ENCODE data around the gene PDE1C.
A peak's percentile ranks its signal among the peaks of the same experiment; 100 is the strongest.

PDE1C gene

GRCh38 chr7:32075612-32076011, 5.4 kb upstream of the PDE1C start:
- H3K4me3 ChIP-seq (ENCODE audit: low read depth, low read length), result no peak overlapping the region
- TF ChIP-seq, protein P1, sequence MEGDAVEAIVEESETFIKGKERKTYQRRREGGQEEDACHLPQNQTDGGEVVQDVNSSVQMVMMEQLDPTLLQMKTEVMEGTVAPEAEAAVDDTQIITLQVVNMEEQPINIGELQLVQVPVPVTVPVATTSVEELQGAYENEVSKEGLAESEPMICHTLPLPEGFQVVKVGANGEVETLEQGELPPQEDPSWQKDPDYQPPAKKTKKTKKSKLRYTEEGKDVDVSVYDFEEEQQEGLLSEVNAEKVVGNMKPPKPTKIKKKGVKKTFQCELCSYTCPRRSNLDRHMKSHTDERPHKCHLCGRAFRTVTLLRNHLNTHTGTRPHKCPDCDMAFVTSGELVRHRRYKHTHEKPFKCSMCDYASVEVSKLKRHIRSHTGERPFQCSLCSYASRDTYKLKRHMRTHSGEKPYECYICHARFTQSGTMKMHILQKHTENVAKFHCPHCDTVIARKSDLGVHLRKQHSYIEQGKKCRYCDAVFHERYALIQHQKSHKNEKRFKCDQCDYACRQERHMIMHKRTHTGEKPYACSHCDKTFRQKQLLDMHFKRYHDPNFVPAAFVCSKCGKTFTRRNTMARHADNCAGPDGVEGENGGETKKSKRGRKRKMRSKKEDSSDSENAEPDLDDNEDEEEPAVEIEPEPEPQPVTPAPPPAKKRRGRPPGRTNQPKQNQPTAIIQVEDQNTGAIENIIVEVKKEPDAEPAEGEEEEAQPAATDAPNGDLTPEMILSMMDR (IDR thresholded peaks at IDR 0.05; ENCODE audit: low read depth, low read length, missing control alignments), result no peak
- no peak for DNase-seq (ENCODE audit: low read depth)

DNA sequence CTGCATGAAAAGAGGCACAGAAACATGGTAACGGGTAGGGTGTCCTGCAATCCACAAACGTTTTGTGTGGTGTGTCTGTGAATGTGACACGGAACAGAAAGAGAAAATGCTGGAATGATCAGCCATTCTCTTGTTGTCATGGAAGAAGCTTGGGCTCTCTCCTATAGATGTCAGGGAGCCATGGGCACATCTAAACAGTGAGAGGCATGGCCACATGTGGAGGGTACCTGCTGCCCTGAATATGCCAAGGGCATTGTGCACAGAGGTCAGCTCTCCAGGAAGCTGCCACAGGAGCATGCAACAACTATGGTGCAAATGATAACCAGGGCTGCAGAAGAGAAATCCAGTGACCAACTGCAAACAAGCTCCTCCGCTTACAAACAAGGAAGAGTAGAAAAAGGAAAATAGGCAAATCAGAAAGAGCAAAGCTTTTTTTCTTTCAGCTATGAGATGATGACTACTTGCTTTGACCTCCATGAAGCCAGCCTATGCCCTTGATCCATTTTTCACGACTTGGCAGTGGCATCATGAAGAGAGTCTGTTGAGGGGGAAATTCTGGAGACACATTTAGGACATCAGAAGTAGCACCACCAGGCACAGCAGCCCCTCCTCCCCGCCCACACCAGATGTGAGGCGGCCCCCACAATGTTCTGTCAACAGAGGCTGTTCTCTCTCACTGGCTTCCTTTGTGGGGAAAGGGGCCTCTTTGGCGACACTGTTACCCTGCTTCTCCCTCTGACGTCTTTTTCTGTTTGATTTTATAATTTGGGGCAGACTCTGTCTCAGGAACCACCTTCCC, 4.8 kb upstream of the PDE1C start:
- no peak for DNase-seq (ENCODE audit: low read depth)
- no peak overlapping the region for H3K4me3 ChIP-seq (ENCODE audit: low read depth, low read length)
- TF ChIP-seq, protein P1 (IDR thresholded peaks at IDR 0.05; ENCODE audit: low read depth, low read length, missing control alignments), result no peak

DNA sequence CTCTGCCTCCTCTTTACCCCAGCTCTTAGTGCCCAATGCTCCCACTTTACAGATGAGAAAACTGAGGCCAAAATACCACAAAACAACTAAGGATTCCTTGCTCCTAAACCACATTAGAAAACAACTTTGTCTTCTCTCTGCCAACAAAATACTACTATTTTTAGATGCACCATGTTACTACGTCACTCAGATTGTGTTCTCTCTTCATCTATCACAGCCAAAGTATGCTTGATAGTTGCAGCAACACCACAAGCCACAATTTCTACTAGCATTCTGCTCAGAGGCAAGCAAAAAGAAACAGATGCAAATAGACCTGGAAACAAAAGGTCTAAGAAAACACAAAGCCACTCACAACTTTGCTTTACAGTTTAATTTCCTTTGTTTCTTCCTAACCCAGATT, 3.3 kb upstream of the PDE1C start:
- TF ChIP-seq, protein P1 (IDR thresholded peaks at IDR 0.05; ENCODE audit: low read depth, low read length, missing control alignments), result no peak
- DNase-seq (ENCODE audit: low read depth), result no peak

GRCh38 chr7:32072397-32072796, 2.2 kb upstream of the PDE1C start:
- TF ChIP-seq, protein P1 (IDR thresholded peaks at IDR 0.05; ENCODE audit: low read depth, low read length, missing control alignments), result peak; percentile 16
- no peak for DNase-seq (ENCODE audit: low read depth)
- H3K4me3 ChIP-seq (ENCODE audit: low read depth, low read length), result no peak overlapping the region

More for the DNA sequence above, 3.3 kb upstream of the PDE1C start:
- H3K4me3 ChIP-seq (ENCODE audit: low read depth, low read length), result no peak overlapping the region

GRCh38 chr7:32071466-32072091, 1.4 kb upstream of the PDE1C start:
- TF ChIP-seq, protein P1 (IDR thresholded peaks at IDR 0.05; ENCODE audit: low read depth, low read length, missing control alignments), result no peak
- no peak for DNase-seq (ENCODE audit: low read depth)
- no peak overlapping the region for H3K4me3 ChIP-seq (ENCODE audit: low read depth, low read length)

- no peak overlapping the region for H3K4me3 ChIP-seq (ENCODE audit: low read depth, low read length)
- TF ChIP-seq, protein P1 (IDR thresholded peaks at IDR 0.05; ENCODE audit: low read depth, low read length, missing control alignments), result no peak
- DNase-seq (ENCODE audit: low read depth), result no peak
These were observed 179 bp downstream of the PDE1C start for GRCh38 chr7:32070051-32070405.
